Hepatocyte (in vitro differentiated cells): ENCODE data around the gene GALNT18. TPM values are rescaled to one million over a fixed set of nuclear protein-coding genes. Genes with fewer than 3 reads are reported as not detected.

Experiments
- DNase-seq: peaks from one replicate; pipeline ENCODE4 v3.0.0-alpha.2; 2016; ENCODE audit warnings: low spot score
- H2AFZ ChIP-seq: fragments of 200-600 bp; sonication (generic); 2 replicates; pipeline ENCODE4 v1.6.0; 2016; ENCODE audit warnings: antibody characterized with exemption, mild to moderate bottlenecking
- H3K27ac ChIP-seq: fragments of 200-600 bp; sonication (generic); 2 replicates; pipeline ENCODE4 v1.5.1; 2016; ENCODE audit warnings: mild to moderate bottlenecking
- H3K27me3 ChIP-seq: fragments of 200-600 bp; sonication (generic); 2 replicates; pipeline ENCODE4 v1.6.1; 2016
- H3K36me3 ChIP-seq: fragments of 200-600 bp; sonication (generic); replicated peaks from 2 replicates; pipeline ENCODE4 v1.5.1; 2016; ENCODE audit warnings: low read depth; ENCODE audit not compliant: insufficient read depth
- H3K4me1 ChIP-seq: fragments of 200-600 bp; sonication (generic); 2 replicates; pipeline ENCODE4 v1.5.1; 2016; ENCODE audit warnings: mild to moderate bottlenecking, moderate library complexity; ENCODE audit not compliant: insufficient read depth
- H3K4me2 ChIP-seq: fragments of 200-600 bp; sonication (generic); 2 replicates; pipeline ENCODE4 v1.6.0; 2016
- H3K4me3 ChIP-seq: fragments of 200-600 bp; sonication (generic); 2 replicates; pipeline ENCODE4 v1.5.1; 2016; ENCODE audit warnings: mild to moderate bottlenecking
- H3K79me2 ChIP-seq: fragments of 200-600 bp; sonication (generic); 2 replicates; pipeline ENCODE4 v1.6.0; 2017; ENCODE audit warnings: mild to moderate bottlenecking
- H3K9me2 ChIP-seq: fragments of 200-600 bp; sonication (generic); replicated peaks from 2 replicates; pipeline ENCODE4 v1.6.0; 2017; ENCODE audit warnings: mild to moderate bottlenecking; ENCODE audit not compliant: insufficient read depth
- H3K9me3 ChIP-seq: fragments of 200-600 bp; sonication (generic); 2 replicates; pipeline ENCODE4 v1.5.1; 2016; ENCODE audit warnings: low read depth, mild to moderate bottlenecking
- H4K20me1 ChIP-seq: fragments of 200-600 bp; sonication (generic); 2 replicates; pipeline ENCODE4 v1.6.0; 2016; ENCODE audit warnings: mild to moderate bottlenecking; ENCODE audit not compliant: insufficient read depth, poor library complexity, severe bottlenecking
- CTCF ChIP-seq: fragments of 200-600 bp; sonication (generic); IDR thresholded peaks from 2 replicates; pipeline ENCODE4 v1.5.1; 2016; ENCODE audit warnings: antibody characterized with exemption, mild to moderate bottlenecking; ENCODE audit not compliant: poor library complexity
- EZH2 ChIP-seq: fragments of 200-600 bp; sonication (generic); IDR thresholded peaks from 2 replicates; pipeline ENCODE4 v1.6.1; 2016; ENCODE audit warnings: antibody characterized with exemption, mild to moderate bottlenecking, borderline replicate concordance
- EZH2phosphoT487 ChIP-seq: fragments of 200-600 bp; sonication (generic); IDR thresholded peaks from one replicate; pipeline ENCODE4 v1.6.1; 2018; ENCODE audit warnings: antibody characterized with exemption, mild to moderate bottlenecking, low read depth, moderate library complexity; ENCODE audit not compliant: unreplicated experiment, severe bottlenecking
- WGBS: methylation state at CpG from one replicate; pipeline ENCODE4 v1.1.6; 2016; ENCODE audit warnings: low lambda C conversion rate; ENCODE audit errors: missing lambda C conversion rate; 5-methylcytosine and 5-hydroxymethylcytosine counted together
- polyA plus RNA-seq: library from polyadenylated mRNA; unstranded; fragments of >200 nt; fragmentation: Nextera tagmentation; extraction: Ambion mirVana; gene quantifications from 2 replicates; pipeline ENCODE4 v1.2.1, GENCODE V29; 2016
- total RNA-seq: library from RNA; depleted of rRNA; stranded (reverse); fragments of >200 nt; gene quantifications from 2 replicates; pipeline ENCODE4 v1.2.3, GENCODE V29; 2014

Gene GALNT18
- total and polyA plus RNA-seq, 2 experiments from 2014 or later, result 11.6 to 22.4 TPM

- Histone ChIP-seq H3K4me1 (no peaks in the 10 kb centered on the region), H4K20me1 (no peaks in the 10 kb centered on the region), H3K9me2 (no peaks in the 10 kb centered on the region), H2AFZ (no peak overlapping the region), H3K27me3 (no peaks in the 10 kb centered on the region), H3K9me3 (no peaks in the 10 kb centered on the region), H3K4me3 (no peak overlapping the region), H3K27ac (no peak overlapping the region), H3K79me2 (no peaks in the 10 kb centered on the region), H3K4me2 (no peak overlapping the region), H3K36me3 (no peaks in the 10 kb centered on the region)
- TF ChIP-seq CTCF, result no peak
- no peak for TF ChIP-seq EZH2
- TF ChIP-seq EZH2phosphoT487, result no peak
- DNase-seq, result no peak
- WGBS, result 91% methylated on average over 8 of the region's 8 CpGs
These were observed 249.3 kb downstream of the GALNT18 start for GRCh38 chr11:11372461-11372860.

GRCh38 chr11:11370962-11371303 is 250.9 kb downstream of the GALNT18 start:
- Histone ChIP-seq H3K4me1 (no peaks in the 10 kb centered on the region), H3K36me3 (no peaks in the 10 kb centered on the region), H3K9me2 (no peaks in the 10 kb centered on the region), H3K27ac (no peak overlapping the region), H3K79me2 (no peaks in the 10 kb centered on the region), H3K4me2 (no peak overlapping the region), H4K20me1 (no peaks in the 10 kb centered on the region), H3K4me3 (no peak overlapping the region), H2AFZ (no peak overlapping the region), H3K9me3 (no peaks in the 10 kb centered on the region), H3K27me3 (no peaks in the 10 kb centered on the region)
- WGBS, result 80% methylated on average over 6 of the region's 6 CpGs
- DNase-seq, result no peak
- no peak for TF ChIP-seq EZH2
- no peak for TF ChIP-seq CTCF

- Histone ChIP-seq H3K27ac (no peak overlapping the region), H3K27me3 (no peaks in the 10 kb centered on the region), H3K79me2 (no peaks in the 10 kb centered on the region), H3K36me3 (no peaks in the 10 kb centered on the region), H3K4me1 (no peaks in the 10 kb centered on the region), H3K9me2 (no peaks in the 10 kb centered on the region), H3K4me2 (no peak overlapping the region), H4K20me1 (no peaks in the 10 kb centered on the region), H3K4me3 (no peak overlapping the region), H2AFZ (no peak overlapping the region), H3K9me3 (no peaks in the 10 kb centered on the region)
- TF ChIP-seq EZH2 (no peak), CTCF (no peak), EZH2phosphoT487 (no peak)
- DNase-seq, result no peak
- WGBS, result 80% methylated on average over 8 of the region's 8 CpGs
These were observed 251.4 kb downstream of the GALNT18 start for GRCh38 chr11:11370255-11370961.

- no peak for DNase-seq
- no peaks in the 10 kb centered on the region for H3K79me2 ChIP-seq
- 100% methylated on average over 1 of the region's 1 CpG for WGBS
- no peak overlapping the region for H3K27ac ChIP-seq
- no peaks in the 10 kb centered on the region for H4K20me1 ChIP-seq
- H3K27me3 ChIP-seq, result no peaks in the 10 kb centered on the region
- TF ChIP-seq EZH2, result no peak
- TF ChIP-seq CTCF, result no peak
- TF ChIP-seq EZH2phosphoT487, result no peak
- no peak overlapping the region for H2AFZ ChIP-seq
- H3K9me3 ChIP-seq, result no peaks in the 10 kb centered on the region
- no peaks in the 10 kb centered on the region for H3K36me3 ChIP-seq
- no peak overlapping the region for H3K4me2 ChIP-seq
- H3K4me1 ChIP-seq, result no peaks in the 10 kb centered on the region
- H3K4me3 ChIP-seq, result no peak overlapping the region
- H3K9me2 ChIP-seq, result no peaks in the 10 kb centered on the region
These were observed 255.0 kb downstream of the GALNT18 start for GRCh38 chr11:11366793-11367192.
